Right lobe of liver (tissue), 6 donors: ENCODE results near the gene MYH14. TPM values are rescaled to one million over a fixed set of nuclear protein-coding genes. Genes with fewer than 3 reads are reported as not detected.
A peak's percentile ranks its signal among the peaks of the same experiment; 100 is the strongest.

ENCODE experiments used
- ATAC-seq, 4 donors: fragments of 200-7000 bp; cut with Tn5 transposase; one replicate each; pipeline ENCODE4 v1.9.1; 2020; ENCODE audit warnings: mild to moderate bottlenecking in 4 of 4, moderate library complexity in 4 of 4
- DNase-seq, 3 donors: peaks; one replicate each; pipeline ENCODE4 v3.0.0-alpha.2; 2020
- H3K27ac ChIP-seq, 3 donors: fragments of 200-600 bp; one replicate each; pipeline ENCODE4 v1.8.0; 2022
- H3K27me3 ChIP-seq, 2 donors: fragments of 200-600 bp; one replicate each; pipeline ENCODE4 v1.8.0; 2022
- H3K36me3 ChIP-seq, 4 donors: fragments of 200-600 bp; sonication (generic) in 1 of 4; one replicate each; pipeline versions ENCODE4 v1.5.1 to v1.8.0; 2017 to 2022; ENCODE audit warnings: control low read depth in 1 of 4
- H3K4me1 ChIP-seq, 4 donors: fragments of 200-600 bp; sonication (generic) in 1 of 4; one replicate each; pipeline versions ENCODE4 v1.5.1 to v1.8.0; 2017 to 2022; ENCODE audit warnings: control low read depth in 1 of 4
- H3K4me3 ChIP-seq, 3 donors: fragments of 200-600 bp; one replicate each; pipeline ENCODE4 v1.8.0; 2022
- H3K9me3 ChIP-seq, 4 donors: fragments of 200-600 bp; sonication (generic) in 1 of 4; one replicate each; pipeline versions ENCODE4 v1.5.1 to v1.8.0; 2017 to 2022; ENCODE audit warnings: control low read depth in 1 of 4
- CTCF ChIP-seq, 4 donors: fragments of 200-600 bp in 3 of 4; fragments of 450-650 bp in 1 of 4; IDR thresholded peaks; one replicate each; pipeline versions ENCODE4 v1.5.1 to v1.8.0; 2016 to 2022; ENCODE audit warnings: antibody characterized with exemption in 4 of 4, mild to moderate bottlenecking in 2 of 4
- POLR2A ChIP-seq: fragments of 450-650 bp; IDR thresholded peaks from one replicate; pipeline ENCODE4 v1.6.1; 2017; ENCODE audit warnings: antibody characterized with exemption, mild to moderate bottlenecking
- WGBS: methylation state at CpG from one replicate; pipeline ENCODE4 v1.1.6; 2018; ENCODE audit warnings: low coverage, low lambda C conversion rate; ENCODE audit not compliant: insufficient coverage; ENCODE audit errors: missing lambda C conversion rate; 5-methylcytosine and 5-hydroxymethylcytosine counted together
- intact Hi-C, 2 donors: fragments of 100-400 bp; cut with DNase I; formaldehyde crosslinking; loops; one replicate each; pipeline versions ENCODE4 v1.11.2 to v1.14.1; 2022
- total RNA-seq, 6 experiments: library from RNA; depleted of rRNA in 2 of 6; stranded (reverse); fragments of >200 nt in 2 of 6; fragmentation: NEBNext Ultra II Directional in 3 of 6; extraction: Animal tissue kit (Norgen Biotek cat#: 25700) in 3 of 6; gene quantifications; one replicate each; pipeline versions ENCODE4 v1.1.0 to v1.2.4, GENCODE V29; 2016 to 2023
- donor health status: DM: no; HTN: yes; CAD: no.
- donor health status: DM: no; HTN: no; CAD: no.
- donor health status: DM: no; HTN: no; CAD: no.
- donor health status: DM: no; HTN: yes; CAD: no.
- donor health status: DM: no; HTN: yes; CAD: no.

MYH14 gene
- total RNA-seq, 6 experiments from 2014 or later = 49.1 to 89.0 (median 65.8) TPM

- Histone ChIP-seq H3K36me3 (peaks cover 0 to 12% (median 1%) of the 10 kb centered on the region in 4 donors), H3K27me3 (no peaks in the 10 kb centered on the region), H3K27ac (no peak overlapping the region), H3K4me3 (no peak overlapping the region), H3K9me3 (no peaks in the 10 kb centered on the region), H3K4me1 (no peaks in the 10 kb centered on the region)
- WGBS = 68% methylated on average over 7 of the region's 10 CpGs
- no peak for TF ChIP-seq CTCF (IDR thresholded peaks at IDR 0.05)
- no peak for TF ChIP-seq POLR2A
- DNase-seq (no peak), ATAC-seq (no peak)
- intact Hi-C loops = no loop called here
Measured at GRCh38 chr19:50300814-50301606, 97.6 kb downstream of the MYH14 start.

GRCh38 chr19:50301607-50301971 is 98.2 kb downstream of the MYH14 start:
- Histone ChIP-seq H3K27me3 (no peaks in the 10 kb centered on the region), H3K4me1 (no peaks in the 10 kb centered on the region), H3K9me3 (no peaks in the 10 kb centered on the region), H3K4me3 (no peak overlapping the region), H3K27ac (no peak overlapping the region), H3K36me3 (peaks cover 0 to 12% (median 1%) of the 10 kb centered on the region in 4 donors)
- WGBS = 50% methylated on average over 2 of the region's 10 CpGs
- DNase-seq = no peak
- intact Hi-C loops = no loop called here
- no peak for TF ChIP-seq CTCF (IDR thresholded peaks at IDR 0.05)
- no peak for TF ChIP-seq POLR2A
- peak in 1 of 4 donors; percentile 18 for ATAC-seq

- no peak for ATAC-seq
- Histone ChIP-seq H3K27me3 (no peaks in the 10 kb centered on the region), H3K27ac (no peak overlapping the region), H3K4me3 (no peak overlapping the region), H3K9me3 (no peaks in the 10 kb centered on the region), H3K4me1 (no peaks in the 10 kb centered on the region), H3K36me3 (peaks cover 0 to 18% (median 1%) of the 10 kb centered on the region in 4 donors)
- no peak for DNase-seq
- intact Hi-C loops = no loop called here
- no peak for TF ChIP-seq POLR2A
Measured at GRCh38 chr19:50303558-50303957, 100.1 kb downstream of the MYH14 start.

- no peak overlapping the region for H3K27ac ChIP-seq
- no peak overlapping the region for H3K4me3 ChIP-seq
- TF ChIP-seq CTCF (IDR thresholded peaks at IDR 0.05) = no peak
- no peak for TF ChIP-seq POLR2A
- ATAC-seq (no peak), DNase-seq (no peak)
- H3K36me3 ChIP-seq = peaks cover 0 to 14% (median 0%) of the 10 kb centered on the region in 4 donors
- intact Hi-C loops = no loop called here
- H3K4me1 ChIP-seq = no peaks in the 10 kb centered on the region
- H3K9me3 ChIP-seq = no peaks in the 10 kb centered on the region
- no CpG with 5 or more reads among the region's 21 CpGs for WGBS
- no peaks in the 10 kb centered on the region for H3K27me3 ChIP-seq
Measured at GRCh38 chr19:50308991-50309390, 105.6 kb downstream of the MYH14 start.

- no peak overlapping the region for H3K27ac ChIP-seq
- 73% methylated on average over 12 of the region's 16 CpGs for WGBS
- H3K27me3 ChIP-seq = no peaks in the 10 kb centered on the region
- no peaks in the 10 kb centered on the region for H3K9me3 ChIP-seq
- DNase-seq (no peak), ATAC-seq (no peak)
- no peak overlapping the region for H3K4me3 ChIP-seq
- peaks cover 0 to 10% (median 0%) of the 10 kb centered on the region in 4 donors for H3K36me3 ChIP-seq
- TF ChIP-seq POLR2A (no peak), CTCF (IDR thresholded peaks at IDR 0.05) (no peak)
- H3K4me1 ChIP-seq = no peaks in the 10 kb centered on the region
- intact Hi-C loops = no loop called here
Measured at GRCh38 chr19:50309396-50310125, 106.1 kb downstream of the MYH14 start.
